ENCODE results near the gene TRIM14. TPM values are rescaled to one million over a fixed set of nuclear protein-coding genes. Genes with fewer than 3 reads are reported as not detected.

Gene TRIM14
- total and polyA plus RNA-seq, 2 of the 13 experiments (the other 11 are each of a cell fraction or from before 2014, with no cell fraction given): 9.2 to 13.0 TPM

- TF ChIP-seq STAT6 (CRISPR knock-in tag; IDR thresholded peaks at IDR 0.05; ENCODE audit: borderline replicate concordance): no peak
- TF ChIP-seq MTERF4 (CRISPR knock-in tag; IDR thresholded peaks at IDR 0.05): 0 out of 2 replicates have a peak, but pooled peaks have one; percentile 25
- TF ChIP-seq KDM4B (CRISPR knock-in tag; IDR thresholded peaks at IDR 0.05): no peak
- no peak for TF ChIP-seq ZNF83 (CRISPR knock-in tag; IDR thresholded peaks at IDR 0.05; ENCODE audit: borderline replicate concordance)
- TF ChIP-seq PRDM15 (CRISPR knock-in tag; IDR thresholded peaks at IDR 0.05): no peak
- TF ChIP-seq POGZ (CRISPR knock-in tag; IDR thresholded peaks at IDR 0.05): no peak
- no peak for TF ChIP-seq CHCHD3 (CRISPR knock-in tag; IDR thresholded peaks at IDR 0.05)
- TF ChIP-seq THYN1 (CRISPR knock-in tag; IDR thresholded peaks at IDR 0.05; ENCODE audit: borderline replicate concordance, low read depth): no peak
- TF ChIP-seq GFI1 (CRISPR knock-in tag; IDR thresholded peaks at IDR 0.05; ENCODE audit: borderline replicate concordance): no peak
- TF ChIP-seq JUND (CRISPR knock-in tag; IDR thresholded peaks at IDR 0.05): no peak
- no peak for TF ChIP-seq CENPBD1 (CRISPR knock-in tag; IDR thresholded peaks at IDR 0.05; ENCODE audit: borderline replicate concordance, low read depth)
- TF ChIP-seq BRF2 (CRISPR knock-in tag; IDR thresholded peaks at IDR 0.05): no peak
- TF ChIP-seq CCDC6 (CRISPR knock-in tag; IDR thresholded peaks at IDR 0.05): no peak
- TF ChIP-seq FOXJ3 (CRISPR knock-in tag; IDR thresholded peaks at IDR 0.05; ENCODE audit: borderline replicate concordance): no peak
- TF ChIP-seq YEATS2 (CRISPR knock-in tag; IDR thresholded peaks at IDR 0.05; ENCODE audit: borderline replicate concordance): no peak
- no peak for TF ChIP-seq PRPF4 (IDR thresholded peaks at IDR 0.05; ENCODE audit: low read depth, low read length, poor library complexity, severe bottlenecking)
- TF ChIP-seq SMAD9 (CRISPR knock-in tag; IDR thresholded peaks at IDR 0.05): no peak
These were observed 84.2 kb downstream of the TRIM14 start (continued) for GRCh38 chr9:98034593-98035546.

Measured in HepG2 (cell line).